ENCODE data around the gene EVC2.

Gene EVC2

DNA sequence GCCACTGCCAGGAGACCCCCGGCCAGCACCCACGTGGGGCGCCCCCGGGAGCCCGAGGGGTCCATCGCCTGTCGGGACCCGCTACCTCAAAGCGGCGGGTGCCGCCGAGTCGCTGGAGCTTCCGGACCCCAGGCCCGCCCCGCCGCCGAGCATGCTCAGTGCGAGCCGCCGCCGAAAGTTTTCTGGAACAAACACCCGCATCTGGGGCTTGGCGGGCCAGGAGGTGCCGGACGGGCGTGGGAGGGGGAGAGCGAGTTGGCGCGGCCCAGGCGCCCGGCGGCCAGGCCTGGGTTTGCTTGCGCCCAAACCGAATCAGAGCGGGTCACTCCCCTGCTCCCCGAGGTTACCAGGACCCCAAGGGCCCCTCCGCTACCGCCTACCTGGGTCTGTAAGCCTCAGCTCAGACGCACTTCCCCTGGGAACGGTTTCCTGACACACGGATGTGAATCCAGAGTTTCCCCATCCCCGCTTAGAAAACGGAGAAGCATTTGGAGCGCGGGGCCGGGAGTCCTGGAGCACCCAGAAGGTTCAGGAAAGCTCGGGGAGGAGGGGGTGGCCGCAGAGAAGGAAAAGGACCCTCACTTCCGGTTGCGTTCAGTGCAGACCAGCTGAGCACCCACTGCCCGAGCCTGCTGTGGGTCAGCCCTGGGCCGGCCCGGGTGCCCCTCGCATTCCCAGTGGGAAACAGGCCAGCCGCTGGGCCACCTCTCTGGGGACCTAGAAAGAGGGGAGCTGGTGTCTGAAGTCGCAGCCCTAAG lies at the start of gene EVC2:
EVC2 (minus strand) TSS at position 111 of the 758 bp plus-strand sequence; CDS start at position 65, 46 bp downstream.
- no peak for DNase-seq

- DNase-seq: no peak
These were observed 49.6 kb upstream of the EVC2 start for GRCh38 chr4:5757954-5758353.

- no peak for DNase-seq
These were observed 49.2 kb upstream of the EVC2 start for GRCh38 chr4:5757536-5757935.

DNA sequence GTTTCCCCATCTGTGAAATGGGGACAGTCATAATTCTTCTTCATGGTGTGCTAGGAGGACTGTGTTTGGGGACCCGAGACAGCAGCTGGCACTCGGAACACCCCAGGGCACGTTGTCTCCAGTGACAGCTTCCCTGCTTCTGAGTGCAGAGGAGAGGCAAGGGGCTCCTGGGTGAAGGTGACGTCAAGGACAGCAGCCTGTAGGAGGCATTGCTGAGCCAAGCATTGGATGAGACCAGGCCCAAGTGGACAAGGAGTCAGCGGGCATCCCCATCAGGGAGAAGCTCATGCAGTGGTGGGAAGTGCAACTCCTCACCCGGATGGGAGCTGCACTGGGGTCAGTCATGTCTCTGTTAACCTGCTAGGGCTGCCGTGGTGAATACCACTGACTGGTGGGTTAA lies 48.7 kb upstream of the EVC2 start:
- DNase-seq: no peak

- no peak for DNase-seq
These were observed 47.9 kb upstream of the EVC2 start for GRCh38 chr4:5756271-5756670.

DNA sequence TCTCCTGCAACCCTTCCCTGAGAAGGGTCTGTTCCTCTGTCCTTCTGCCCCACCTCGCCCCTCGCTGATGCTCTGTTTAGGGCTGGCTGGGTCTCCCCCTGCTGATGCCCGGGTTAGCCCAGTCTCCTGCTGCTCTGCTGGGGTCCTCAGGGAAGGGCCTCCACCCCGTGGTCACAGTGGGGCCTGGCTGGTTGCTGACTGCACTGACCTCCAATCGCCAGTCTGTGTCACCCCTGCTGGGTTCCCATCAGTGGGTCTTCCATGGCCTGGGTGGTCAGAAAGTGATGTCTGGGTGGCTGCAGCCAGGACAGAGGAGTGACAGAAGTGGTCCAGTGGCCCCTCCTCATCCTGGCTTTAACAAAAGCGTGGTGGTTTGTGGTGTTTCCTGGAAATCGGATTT lies 47.3 kb upstream of the EVC2 start:
- DNase-seq: no peak

GRCh38 chr4:5755161-5755560 lies 46.8 kb upstream of the EVC2 start:
- no peak for DNase-seq

DNA sequence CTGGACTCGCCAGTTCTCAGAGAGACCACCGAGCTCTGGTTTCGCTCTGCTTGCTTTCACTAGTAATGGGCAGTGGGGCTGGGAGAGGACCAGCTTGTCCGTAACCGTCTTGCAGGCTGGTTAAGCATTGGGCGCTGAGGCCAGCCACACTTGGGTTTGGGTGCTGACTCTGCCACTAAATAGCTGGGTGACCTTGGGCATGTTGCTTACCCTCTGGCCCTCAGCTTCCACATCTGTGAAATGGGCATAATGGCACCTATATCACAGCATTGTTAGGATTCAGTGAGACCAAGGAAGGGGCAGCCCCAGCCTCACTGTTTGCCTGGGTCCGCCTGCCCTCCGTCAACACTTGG lies 46.1 kb upstream of the EVC2 start:
- DNase-seq: no peak

DNA sequence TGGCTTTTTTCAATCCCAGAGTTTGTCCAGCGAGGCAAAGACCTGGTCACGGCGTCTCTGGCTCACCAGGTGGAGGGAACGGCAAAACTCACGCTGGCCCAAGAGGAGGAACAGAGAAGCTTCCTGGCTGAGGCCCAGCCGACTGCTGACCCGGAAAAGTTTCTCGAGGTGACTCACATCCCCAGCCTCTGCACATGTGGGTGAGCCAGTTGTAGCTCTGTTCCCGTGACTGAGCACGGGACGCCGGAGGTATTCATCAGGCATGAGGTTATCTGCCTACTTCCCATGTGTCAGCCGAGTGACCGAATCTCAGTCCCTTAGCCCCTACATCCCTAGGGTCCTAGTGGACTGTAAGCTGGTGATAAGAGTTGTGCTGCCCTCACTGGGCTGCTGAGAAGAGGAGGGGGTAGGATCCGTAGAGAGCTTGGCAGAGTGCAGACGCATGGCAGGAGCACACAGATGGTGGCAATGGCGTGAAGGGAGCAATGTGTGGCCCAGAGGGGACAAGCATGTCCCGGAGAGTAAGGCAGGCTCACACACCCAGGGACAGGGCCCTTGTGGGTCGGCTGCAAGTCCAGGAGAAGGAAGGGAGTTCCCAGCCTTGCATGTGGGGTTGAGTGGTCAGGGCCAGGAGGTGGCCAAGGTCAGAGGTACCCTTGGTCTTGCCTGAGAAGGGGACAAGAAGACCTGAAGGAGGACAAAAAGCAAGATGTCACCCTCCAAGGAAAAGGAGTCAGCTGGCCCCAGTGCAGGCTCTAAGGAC lies 45.6 kb upstream of the EVC2 start:
- no peak for DNase-seq

DNA sequence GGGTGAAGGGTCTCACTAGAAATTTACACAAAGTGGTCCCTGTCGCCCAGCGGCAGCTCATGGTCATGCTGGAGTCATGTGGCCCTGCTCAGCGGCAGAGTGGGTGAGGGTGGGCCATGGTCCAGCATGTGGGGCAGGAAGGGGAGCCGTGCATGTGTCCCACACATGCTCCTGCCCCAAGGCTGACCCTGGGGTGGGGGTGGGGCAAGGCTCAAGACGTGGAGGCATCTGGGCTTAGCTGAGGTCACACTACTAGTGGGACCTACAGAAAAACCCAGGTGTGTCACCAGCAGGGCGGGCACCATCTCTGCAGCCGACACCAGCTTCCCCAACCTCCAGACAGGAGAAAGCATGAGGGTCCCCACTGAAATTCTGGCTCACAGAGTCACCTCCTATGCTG lies 45.0 kb upstream of the EVC2 start:
- DNase-seq: no peak

GRCh38 chr4:5752376-5753184 lies 44.2 kb upstream of the EVC2 start:
- DNase-seq: no peak

DNA sequence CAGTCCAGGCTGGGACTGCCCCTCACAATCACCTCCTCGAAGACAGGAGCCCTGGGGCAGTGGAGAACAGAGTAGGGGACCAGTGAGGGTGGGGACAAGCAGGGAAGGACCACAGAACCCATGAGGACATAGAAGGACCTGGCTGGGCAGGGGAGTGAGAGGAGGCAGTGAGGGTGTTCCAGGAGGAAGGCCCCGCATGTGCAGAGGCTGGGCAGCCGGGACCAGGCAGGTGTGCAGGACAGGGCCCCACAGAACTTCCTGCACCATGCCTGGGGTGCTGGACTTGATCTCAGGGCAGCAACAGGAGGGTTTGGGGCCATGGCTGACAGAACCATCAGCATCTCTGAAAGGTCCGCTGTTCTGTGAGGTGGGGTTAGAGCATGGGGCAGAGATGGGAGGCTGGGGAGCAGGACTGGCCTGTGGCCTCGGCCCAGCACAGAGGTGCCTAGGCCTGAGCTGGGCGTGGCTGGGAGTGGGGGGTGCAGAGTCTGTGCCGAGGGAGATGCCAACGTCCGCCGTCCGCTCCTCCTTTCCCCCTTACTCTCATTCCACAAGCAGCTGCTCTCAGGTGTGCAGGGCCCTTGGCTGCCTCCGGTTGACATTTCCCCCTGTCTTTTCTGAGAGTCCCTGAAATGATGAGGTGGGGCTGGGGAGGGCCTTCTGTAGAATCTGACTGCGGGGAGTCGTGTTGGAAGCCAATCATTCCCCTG lies 43.5 kb upstream of the EVC2 start:
- DNase-seq: no peak

DNA sequence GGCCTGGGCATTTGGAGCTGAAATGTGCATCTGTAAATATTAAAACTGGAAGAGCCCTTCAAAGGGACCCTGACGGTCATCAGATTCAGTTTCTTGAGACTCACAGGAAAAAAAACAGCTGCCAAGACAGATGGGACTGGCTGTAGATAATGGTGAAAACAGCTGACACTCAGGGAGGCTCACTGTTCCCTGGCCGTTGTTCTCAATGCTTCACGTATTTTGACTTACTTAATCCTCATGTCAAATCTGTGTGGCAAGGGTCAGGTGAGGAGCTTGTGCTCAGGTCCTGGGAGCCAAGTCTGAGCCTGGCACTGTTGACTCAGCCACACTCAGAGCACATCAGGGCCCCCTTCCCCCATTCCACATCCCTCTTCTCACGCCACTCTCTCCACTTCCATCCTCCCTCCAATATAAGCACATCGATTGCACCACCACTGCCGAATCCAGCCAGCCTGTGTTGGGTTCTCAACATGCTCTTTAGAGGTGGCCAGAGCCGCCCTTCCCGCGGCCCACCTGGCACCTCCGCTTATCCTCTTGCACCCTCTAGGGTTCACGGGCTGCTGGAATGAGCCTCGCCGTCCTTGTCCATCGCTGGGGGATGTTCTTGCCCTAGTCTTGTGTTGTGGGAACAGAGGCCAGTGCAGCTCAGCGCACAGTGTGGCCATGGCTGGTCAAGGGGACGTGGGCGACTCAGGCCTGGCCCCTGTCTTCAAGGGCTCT lies 42.7 kb upstream of the EVC2 start:
- DNase-seq: no peak

- DNase-seq: no peak
These were observed 41.9 kb upstream of the EVC2 start for GRCh38 chr4:5750052-5750945.

DNA sequence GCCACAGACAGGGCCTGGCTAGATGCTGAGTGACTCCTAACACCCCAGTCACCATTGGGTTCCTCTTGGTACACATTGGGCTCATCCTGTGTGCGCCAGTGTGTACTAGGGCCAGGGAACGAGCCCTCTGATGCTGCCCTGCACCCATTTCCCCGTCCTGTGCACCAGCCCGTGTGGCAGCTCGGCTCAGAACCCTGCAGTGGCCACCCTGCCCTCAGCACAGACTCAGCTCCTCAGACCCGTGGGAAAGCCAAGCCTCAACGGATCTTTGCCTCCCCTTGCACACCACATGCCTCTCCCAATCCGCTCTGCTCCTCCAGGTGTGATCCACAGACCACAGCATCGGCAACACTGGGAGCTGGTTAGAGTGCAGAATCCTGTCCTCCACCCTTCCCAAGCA lies 41.2 kb upstream of the EVC2 start:
- no peak for DNase-seq

- peak; percentile 0 to 10 for DNase-seq
These were observed 39.5 kb upstream of the EVC2 start for GRCh38 chr4:5747738-5748375.

DNA sequence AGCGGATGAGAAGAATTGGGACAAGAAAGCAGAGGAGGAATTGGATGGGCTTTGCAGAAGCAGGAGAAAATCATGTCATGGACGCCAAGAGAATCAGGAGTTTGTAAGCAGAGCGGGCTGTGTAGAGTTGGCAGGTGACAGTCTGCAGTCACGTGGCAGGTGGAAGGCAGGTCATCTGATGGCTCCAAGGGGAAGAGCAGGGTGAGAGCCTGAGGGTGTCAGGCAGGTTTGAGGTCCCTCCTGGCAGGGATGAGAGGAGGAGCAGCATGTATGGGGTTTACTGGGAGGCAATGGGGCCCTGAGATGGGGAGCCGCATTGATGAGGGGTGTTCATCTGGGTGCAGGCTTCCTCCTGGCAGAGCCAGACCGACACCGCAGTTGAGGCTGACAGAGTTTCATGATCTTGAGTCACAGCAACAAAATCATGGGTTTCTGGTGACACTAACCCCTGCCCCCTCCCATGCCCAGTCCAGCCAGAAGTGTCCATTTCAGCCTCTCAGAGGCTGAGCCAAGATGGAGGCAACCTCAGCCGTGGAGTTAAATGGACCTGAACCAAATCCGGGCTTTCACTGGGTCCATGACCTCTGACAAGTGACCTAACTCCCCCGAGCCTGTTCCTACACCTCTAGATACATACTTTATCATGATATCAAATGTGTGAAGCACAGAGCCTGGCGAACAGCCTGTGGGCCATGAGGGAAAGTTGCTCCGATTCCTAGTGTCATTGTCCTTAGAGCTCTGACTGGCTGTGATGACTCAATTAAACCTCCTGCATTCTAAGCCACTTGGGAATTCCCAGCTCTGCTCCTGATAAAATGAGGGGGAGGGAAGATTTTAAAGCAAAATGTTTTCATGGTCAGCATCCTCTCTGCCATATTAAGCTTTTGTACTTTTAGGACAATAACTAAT lies 38.7 kb upstream of the EVC2 start:
- no peak for DNase-seq

DNA sequence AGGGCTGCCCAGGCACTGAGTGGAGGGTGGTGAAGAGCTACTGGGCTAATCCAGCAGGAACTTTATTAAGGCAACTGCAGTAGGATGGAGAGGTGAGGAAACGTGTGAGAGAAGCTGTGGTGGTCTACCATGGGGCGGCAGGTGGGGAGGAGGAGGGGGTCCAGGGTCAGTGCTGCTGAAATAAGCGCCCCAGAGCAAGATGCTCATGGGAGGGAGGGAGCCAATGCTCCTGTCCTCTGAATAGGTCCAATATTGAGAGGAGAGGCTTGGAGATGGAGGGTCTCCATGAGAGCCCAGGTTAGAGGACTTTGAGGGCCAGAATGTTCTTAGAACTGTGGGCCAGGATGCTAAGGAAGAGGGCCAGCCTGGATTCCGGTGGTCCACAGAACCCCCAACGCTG lies 37.9 kb upstream of the EVC2 start:
- DNase-seq: no peak

DNA sequence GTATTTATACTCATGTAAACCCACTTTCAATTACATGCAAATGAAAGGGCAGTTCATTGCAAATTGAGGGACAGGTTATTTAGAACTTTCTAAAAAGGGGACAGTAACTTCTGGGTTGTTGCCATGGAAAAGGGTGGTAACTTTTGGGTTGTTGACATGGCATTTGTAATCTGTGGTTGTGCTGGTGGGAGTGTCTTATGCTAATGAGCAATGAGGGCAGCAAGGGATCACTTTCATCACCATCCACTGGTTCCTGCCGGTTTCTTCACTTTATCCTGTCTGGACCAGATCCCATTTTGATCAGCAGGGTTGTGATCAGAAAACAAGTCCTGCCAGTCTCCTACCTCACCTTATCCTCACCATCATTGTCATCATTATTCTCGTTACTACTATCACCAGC lies 34.6 kb upstream of the EVC2 start:
- DNase-seq: no peak

GRCh38 chr4:5742388-5742787 lies 34.0 kb upstream of the EVC2 start:
- DNase-seq: no peak
